ENCODE results near the gene FANCI.

GRCh38 chr15:89363133-89363532 is 119.4 kb downstream of the FANCI start:
- TF ChIP-seq CTCF (IDR thresholded peaks at IDR 0.05): no peak
- TF ChIP-seq POLR2AphosphoS5 (IDR thresholded peaks at IDR 0.05; ENCODE audit: insufficient read depth in 1 of 2, low read depth in 1 of 2): no peak
